ENCODE measurements around the gene RAB19. TPM values are rescaled to one million over a fixed set of nuclear protein-coding genes. Genes with fewer than 3 reads are reported as not detected.

Gene RAB19
- total RNA-seq, 2 experiments from 2014 or later = 1.6 to 2.8 TPM

GRCh38 chr7:140425718-140426117 lies 21.9 kb downstream of the RAB19 start:
- no peak for DNase-seq
- intact Hi-C loops (cut with DNase I, micrococcal nuclease) = no loop called here
- ChIA-PET CTCF (interaction anchor here (0.9 kb wide), 1 partner anchor 780 kb away, joined by 4 read pairs; no protein-coding TSS in a partner anchor), POLR2A (no interaction called here)
- no peak for ATAC-seq (ENCODE audit: poor library complexity)
- no peaks in the 10 kb centered on the region for H3K9me3 ChIP-seq (ENCODE audit: control insufficient read depth in 1 of 2, insufficient read depth in 1 of 2, low read length in 2 of 2)
- H3K27ac Mint-ChIP-seq = no peak overlapping the region
- H3K27me3 Mint-ChIP-seq = no peaks in the 10 kb centered on the region
- H3K27ac ChIP-seq (ENCODE audit: low read depth in 1 of 2, low read length in 2 of 2) = no peak overlapping the region
- no peak overlapping the region for H3K4me3 Mint-ChIP-seq
- peaks cover 9% of the 10 kb centered on the region for H3K36me3 Mint-ChIP-seq (ENCODE audit: low read depth)
- no peaks in the 10 kb centered on the region for H3K36me3 ChIP-seq (ENCODE audit: insufficient read depth, low read length)
- no peaks in the 10 kb centered on the region for H3K27me3 ChIP-seq (ENCODE audit: control insufficient read depth in 1 of 2, insufficient read depth in 2 of 2, low read length in 2 of 2)
- no peak for TF ChIP-seq CTCF (IDR thresholded peaks at IDR 0.05)
- no peak overlapping the region for H3K4me3 ChIP-seq (ENCODE audit: low read length)
- H3K4me1 Mint-ChIP-seq (ENCODE audit: low read depth) = no peaks in the 10 kb centered on the region
- H3K4me1 ChIP-seq (ENCODE audit: insufficient read depth, low read length) = no peaks in the 10 kb centered on the region
- H3K9me3 Mint-ChIP-seq = no peaks in the 10 kb centered on the region

- Mint-ChIP-seq H3K36me3 (ENCODE audit: low read depth) (peaks cover 9% of the 10 kb centered on the region), H3K27ac (no peak overlapping the region), H3K4me3 (no peak overlapping the region), H3K9me3 (no peaks in the 10 kb centered on the region), H3K4me1 (ENCODE audit: low read depth) (no peaks in the 10 kb centered on the region), H3K27me3 (no peaks in the 10 kb centered on the region)
- no peak for TF ChIP-seq CTCF (IDR thresholded peaks at IDR 0.05)
- DNase-seq = no peak
- no peak for ATAC-seq (ENCODE audit: poor library complexity)
- H3K4me1 ChIP-seq (ENCODE audit: insufficient read depth, low read length) = no peaks in the 10 kb centered on the region
- intact Hi-C loops (cut with DNase I, micrococcal nuclease) = no loop called here
- H3K27me3 ChIP-seq (ENCODE audit: control insufficient read depth in 1 of 2, insufficient read depth in 2 of 2, low read length in 2 of 2) = no peaks in the 10 kb centered on the region
- no peaks in the 10 kb centered on the region for H3K36me3 ChIP-seq (ENCODE audit: insufficient read depth, low read length)
- ChIA-PET POLR2A (no interaction called here), CTCF (interaction anchor here (0.9 kb wide), 1 partner anchor 781 kb away, joined by 4 read pairs; no protein-coding TSS in a partner anchor)
- no peak overlapping the region for H3K4me3 ChIP-seq (ENCODE audit: low read length)
- H3K9me3 ChIP-seq (ENCODE audit: control insufficient read depth in 1 of 2, insufficient read depth in 1 of 2, low read length in 2 of 2) = no peaks in the 10 kb centered on the region
- no peak overlapping the region for H3K27ac ChIP-seq (ENCODE audit: low read depth in 1 of 2, low read length in 2 of 2)
Measured at GRCh38 chr7:140426130-140426529, 22.3 kb downstream of the RAB19 start.

GRCh38 chr7:140433396-140433795 lies 29.5 kb downstream of the RAB19 start:
- ATAC-seq (ENCODE audit: poor library complexity) (no peak), DNase-seq (no peak)
- Histone ChIP-seq H3K36me3 (ENCODE audit: insufficient read depth, low read length) (no peaks in the 10 kb centered on the region), H3K27ac (ENCODE audit: low read depth in 1 of 2, low read length in 2 of 2) (no peak overlapping the region), H3K4me1 (ENCODE audit: insufficient read depth, low read length) (no peaks in the 10 kb centered on the region), H3K27me3 (ENCODE audit: control insufficient read depth in 1 of 2, insufficient read depth in 2 of 2, low read length in 2 of 2) (peaks cover 0 to 7% of the 10 kb centered on the region in 2 experiments), H3K4me3 (ENCODE audit: low read length) (no peak overlapping the region), H3K9me3 (ENCODE audit: control insufficient read depth in 1 of 2, insufficient read depth in 1 of 2, low read length in 2 of 2) (no peaks in the 10 kb centered on the region)
- Mint-ChIP-seq H3K36me3 (ENCODE audit: low read depth) (no peaks in the 10 kb centered on the region), H3K27me3 (no peaks in the 10 kb centered on the region), H3K4me1 (ENCODE audit: low read depth) (no peaks in the 10 kb centered on the region), H3K4me3 (no peak overlapping the region), H3K27ac (no peak overlapping the region), H3K9me3 (no peaks in the 10 kb centered on the region)
- POLR2A ChIA-PET = no interaction called here
- intact Hi-C loops (cut with DNase I, micrococcal nuclease) = no loop called here
- no peak for TF ChIP-seq CTCF (IDR thresholded peaks at IDR 0.05)
- CTCF ChIA-PET = no interaction called here

All from CD4-positive, alpha-beta T cell (primary cell).